HCT116 (cell line): ENCODE measurements around the gene MBD3L5. TPM values are rescaled to one million over a fixed set of nuclear protein-coding genes. Genes with fewer than 3 reads are reported as not detected.

Experiments used
- ATAC-seq: fragments of 200-7000 bp; cut with Tn5 transposase; 2 replicates; pipeline ENCODE4 v1.9.1; 2020; ENCODE audit warnings: mild to moderate bottlenecking, moderate library complexity
- BruUV-seq: library from RNA; stranded (reverse); fragments of 400-500 nt; replicated peaks from 2 replicates; lab custom pipeline; 2021; lab: Mats Ljungman, UMichigan
- CTCF ChIA-PET: fragments of 300-600 bp; sonication (Branson Sonifier 250); formaldehyde crosslinking; loops from one replicate; lab custom pipeline; 2021; ENCODE audit warnings: antibody characterized with exemption; lab: Charles Lee
- POLR2A ChIA-PET: fragments of 300-600, 350-600 bp; sonication (Branson Sonifier 250); formaldehyde crosslinking; loops from one replicate; lab custom pipeline; 2021; ENCODE audit warnings: antibody characterized with exemption; lab: Charles Lee
- RAD21 ChIA-PET, 2 experiments: fragments of 300-600 bp; sonication (Branson Sonifier 250); formaldehyde crosslinking; loops; one replicate each; lab custom pipeline; 2023; ENCODE audit warnings: low total read pairs in 2 of 2; ENCODE audit not compliant: uncharacterized antibody in 2 of 2, unreplicated experiment in 2 of 2, low non-redundant PET in 1 of 2; lab: Charles Lee
- DNase-seq: peaks from one replicate; pipeline ENCODE4 v3.0.0-alpha.2; 2010; ENCODE audit warnings: low read depth, low spot score
- H2AFZ ChIP-seq: fragments of 200-600 bp; shearing (Covaris generic), sonication (generic); 2 replicates; pipeline ENCODE4 v1.6.1; 2017; ENCODE audit warnings: low read depth, mixed run types, mixed read lengths, antibody characterized with exemption, low read length; ENCODE audit not compliant: poor library complexity, severe bottlenecking
- H3K27ac ChIP-seq: 2 replicates; pipeline ENCODE4 v1.5.1; 2012; ENCODE audit warnings: low read depth, low read length
- H3K27me3 ChIP-seq: fragments of 200-600 bp; sonication (generic); 2 replicates; pipeline ENCODE4 v1.6.1; 2016; ENCODE audit warnings: mixed run types, low read length, mixed read lengths; ENCODE audit not compliant: insufficient read depth
- H3K36me3 ChIP-seq, 2 experiments: fragments of 200-500 bp in 1 of 2; fragments of 200-600 bp in 1 of 2; sonication (Bioruptor generic) in 1 of 2; sonication (generic) in 1 of 2; 2 replicates each; pipeline versions ENCODE4 v1.5.1 to v1.6.1; 2014 to 2016; ENCODE audit warnings: low read length in 2 of 2, inconsistent platforms in 1 of 2, mixed read lengths in 1 of 2, mixed run types in 1 of 2; ENCODE audit not compliant: insufficient read depth in 2 of 2, control insufficient read depth in 1 of 2
- H3K4me1 ChIP-seq, 2 experiments: fragments of 200-600 bp in 1 of 2; sonication (generic) in 1 of 2; 2 replicates each; pipeline versions ENCODE4 v1.5.1 to v1.6.1; 2012 to 2017; ENCODE audit warnings: low read length in 2 of 2, inconsistent platforms in 1 of 2, mild to moderate bottlenecking in 1 of 2, mixed read lengths in 1 of 2, mixed run types in 1 of 2, moderate library complexity in 1 of 2; ENCODE audit not compliant: insufficient read depth in 2 of 2, control insufficient read depth in 1 of 2
- H3K4me2 ChIP-seq: fragments of 200-600 bp; sonication (generic); 2 replicates; pipeline ENCODE4 v1.6.1; 2017; ENCODE audit warnings: mixed run types, low read length, mixed read lengths
- H3K4me3 ChIP-seq, 2 experiments: fragments of 200-600 bp in 1 of 2; sonication (generic) in 1 of 2; replicated peaks in 1 of 2; 2 replicates each; pipeline ENCODE4 v1.5.1; 2011 to 2016; ENCODE audit warnings: low read length in 2 of 2, control low read depth in 1 of 2, low read depth in 1 of 2, mild to moderate bottlenecking in 1 of 2, mixed read lengths in 1 of 2, mixed run types in 1 of 2
- H3K79me2 ChIP-seq: fragments of 200-600 bp; sonication (generic); 2 replicates; pipeline ENCODE4 v1.6.1; 2017; ENCODE audit warnings: mild to moderate bottlenecking, mixed run types, low read length, moderate library complexity, mixed read lengths; ENCODE audit not compliant: insufficient read depth
- H3K9ac ChIP-seq: fragments of 200-600 bp; sonication (generic); 2 replicates; pipeline ENCODE4 v1.6.1; 2016; ENCODE audit warnings: low read length, mixed read lengths
- H3K9me2 ChIP-seq: fragments of 200-600 bp; sonication (generic), shearing (Covaris generic); 2 replicates; pipeline ENCODE4 v1.6.1; 2017; ENCODE audit warnings: mixed run types, mild to moderate bottlenecking, moderate library complexity; ENCODE audit not compliant: insufficient read depth
- H3K9me3 ChIP-seq, 2 experiments: fragments of 200-500 bp in 1 of 2; fragments of 200-600 bp in 1 of 2; sonication (Bioruptor generic) in 1 of 2; sonication (generic) in 1 of 2; 2 replicates each; pipeline ENCODE4 v1.6.1; 2014 to 2017; ENCODE audit warnings: low read length in 2 of 2, mixed read lengths in 2 of 2, inconsistent platforms in 1 of 2, low read depth in 1 of 2, mild to moderate bottlenecking in 1 of 2, mixed run types in 1 of 2, moderate library complexity in 1 of 2; ENCODE audit not compliant: control insufficient read depth in 1 of 2, insufficient read depth in 1 of 2
- H4K20me1 ChIP-seq: fragments of 200-600 bp; sonication (generic), shearing (Covaris generic); 2 replicates; pipeline ENCODE4 v1.6.1; 2017; ENCODE audit warnings: mixed run types, mild to moderate bottlenecking, moderate library complexity; ENCODE audit not compliant: insufficient read depth
- CTCF ChIP-seq, 3 experiments: fragments of 200-600 bp in 1 of 3; sonication (generic) in 1 of 3; IDR thresholded peaks in 2 of 3; conservative IDR thresholded peaks in 1 of 3; 2 replicates each; pipeline ENCODE4 v1.5.1; 2012 to 2017; ENCODE audit warnings: low read depth in 2 of 3, low read length in 2 of 3, antibody characterized with exemption in 1 of 3, borderline replicate concordance in 1 of 3, control low read depth in 1 of 3, mild to moderate bottlenecking in 1 of 3, mixed read lengths in 1 of 3, mixed run types in 1 of 3, moderate library complexity in 1 of 3; ENCODE audit not compliant: insufficient read depth in 1 of 3
- ELF1 ChIP-seq: IDR thresholded peaks from 2 replicates; pipeline ENCODE4 v1.6.1; 2012; ENCODE audit warnings: low read depth, borderline replicate concordance
- EZH2 ChIP-seq: fragments of 200-600 bp; sonication (generic); IDR thresholded peaks from 2 replicates; pipeline ENCODE4 v1.6.1; 2017; ENCODE audit warnings: antibody characterized with exemption, mixed run types
- JUND ChIP-seq: IDR thresholded peaks from 2 replicates; pipeline ENCODE4 v1.6.1; 2012
- RAD21 ChIP-seq: IDR thresholded peaks from 2 replicates; pipeline ENCODE4 v1.6.1; 2012; ENCODE audit warnings: low read depth, mild to moderate bottlenecking
- REST ChIP-seq: IDR thresholded peaks from 2 replicates; pipeline ENCODE4 v1.6.1; 2012; ENCODE audit warnings: low read depth
- SIN3A ChIP-seq: IDR thresholded peaks from 2 replicates; pipeline ENCODE4 v1.6.1; 2012; ENCODE audit warnings: low read depth
- ZBTB33 ChIP-seq: IDR thresholded peaks from 2 replicates; pipeline ENCODE4 v1.6.1; 2011; ENCODE audit warnings: mild to moderate bottlenecking, low read length, moderate library complexity; ENCODE audit not compliant: insufficient replicate concordance; ENCODE audit errors: extremely low read depth
- intact Hi-C: fragments of 100-400 bp; cut with micrococcal nuclease; formaldehyde crosslinking; loops from 2 replicates; pipeline ENCODE4 v1.10.0; 2022
- total RNA-seq: library from RNA; stranded (reverse); gene quantifications from one replicate; pipeline ENCODE4 v1.2.1, GENCODE V29; 2021; ENCODE audit not compliant: unreplicated experiment

The MBD3L5 gene
- total RNA-seq, 1 experiment from 2014 or later, result not detected

- TF ChIP-seq ZBTB33 (no peak), RAD21 (peak; percentile 62), SIN3A (no peak), EZH2 (no peak), ELF1 (no peak), REST (no peak), JUND (no peak), CTCF (IDR thresholded peaks at IDR 0.05 in 2 of 3, conservative IDR thresholded peaks at IDR 0.05 in 1 of 3; ENCODE audit: borderline replicate concordance in 1 of 3, insufficient read depth in 1 of 3, low read depth in 2 of 3, low read length in 2 of 3) (peak; percentile 45 to 64 (median 61); a peak in 5 of 6 replicates)
- DNase-seq (peak; percentile 34), ATAC-seq (peak; percentile 69)
- Histone ChIP-seq H3K4me1 (no peaks in the 10 kb centered on the region), H2AFZ (no peak overlapping the region), H3K79me2 (no peaks in the 10 kb centered on the region), H3K36me3 (no peaks in the 10 kb centered on the region), H3K9me2 (no peaks in the 10 kb centered on the region), H3K4me2 (no peak overlapping the region), H3K4me3 (no peak overlapping the region), H3K27me3 (no peaks in the 10 kb centered on the region), H3K9me3 (no peaks in the 10 kb centered on the region), H4K20me1 (no peaks in the 10 kb centered on the region), H3K27ac (no peak overlapping the region), H3K9ac (no peak overlapping the region)
- CTCF ChIA-PET, result interaction anchor here (0.8 to 1.0 kb wide), 3 partner anchors 20 to 337 kb away, joined by 3 read pairs; no protein-coding TSS in a partner anchor
- intact Hi-C loops, result no loop called here
- no TSS peak for BruUV-seq
- POLR2A ChIA-PET, result no interaction called here
- RAD21 ChIA-PET, result no interaction called here
Measured at GRCh38 chr19:7004313-7004931, 26.0 kb upstream of the MBD3L5 start.
